Psoas muscle (tissue), 8 donors: Measurements from ENCODE around the gene PPP1R18. TPM values are rescaled to one million over a fixed set of nuclear protein-coding genes. Genes with fewer than 3 reads are reported as not detected.

ENCODE experiments used
- ATAC-seq, 4 donors: fragments of 200-7000 bp; cut with Tn5 transposase; one replicate each; pipeline ENCODE4 v1.9.1; 2020; ENCODE audit warnings: moderate library complexity in 3 of 4, mild to moderate bottlenecking in 2 of 4
- DNase-seq, 2 donors: peaks; one replicate each; pipeline ENCODE4 v3.0.0-alpha.2; 2020
- H3K27ac ChIP-seq: fragments of 200-600 bp; one replicate; pipeline ENCODE4 v1.8.0; 2022
- H3K27me3 ChIP-seq, 3 donors: fragments of 200-600 bp in 1 of 3; one replicate each; pipeline versions ENCODE4 v1.6.1 to v1.8.0; 2013 to 2022; ENCODE audit warnings: low read length in 2 of 3, mild to moderate bottlenecking in 2 of 3, moderate library complexity in 1 of 3; ENCODE audit not compliant: insufficient read depth in 3 of 3
- H3K36me3 ChIP-seq, 2 donors: fragments of 200-600 bp in 1 of 2; one replicate each; pipeline versions ENCODE4 v1.6.1 to v1.8.0; 2013 to 2022; ENCODE audit warnings: low read depth in 1 of 2, mild to moderate bottlenecking in 1 of 2, moderate library complexity in 1 of 2; ENCODE audit not compliant: insufficient read depth in 1 of 2
- H3K4me1 ChIP-seq: fragments of 200-600 bp; one replicate; pipeline ENCODE4 v1.8.0; 2022
- H3K4me3 ChIP-seq: fragments of 200-600 bp; one replicate; pipeline ENCODE4 v1.8.0; 2022; ENCODE audit warnings: mild to moderate bottlenecking
- H3K9me3 ChIP-seq: fragments of 200-600 bp; one replicate; pipeline ENCODE4 v1.8.0; 2022
- CTCF ChIP-seq: fragments of 200-600 bp; IDR thresholded peaks from one replicate; pipeline ENCODE4 v1.8.0; 2022; ENCODE audit warnings: antibody characterized with exemption
- WGBS, 3 donors: extraction: QIAGEN DNeasy Blood & Tissue Kit; methylation state at CpG; one replicate each; pipeline versions ENCODE4 v1.1.6 to v1.1.7; 2013; 5-methylcytosine and 5-hydroxymethylcytosine counted together
- intact Hi-C, 2 donors: fragments of 100-400 bp; cut with DNase I; formaldehyde crosslinking; loops; one replicate each; pipeline versions ENCODE4 v1.11.0 to v1.14.2; 2022
- polyA plus RNA-seq, 3 donors: library from polyadenylated mRNA; stranded (reverse); fragments of 200-250 nt; gene quantifications; one replicate each; pipeline ENCODE4 v1.2.3, GENCODE V29; 2013
- total RNA-seq, 4 donors: library from RNA; stranded (reverse); fragmentation: NEBNext Ultra II Directional in 2 of 4; extraction: Animal tissue kit (Norgen Biotek cat#: 25700) in 2 of 4; gene quantifications; one replicate each; pipeline versions ENCODE4 v1.2.1 to v1.2.4, GENCODE V29; 2021 to 2023
- donor health status: healthy with polysubstance abuse.
- donor health status: DM: no; HTN: no; CAD: no; lungs with moderate emphysema.
- donor health status: Bipolar disorder and iron deficiency.
- donor health status: healthy.
- donor health status: DM: yes; HTN: yes; CAD: no.
- donor health status: DM: no; HTN: no; CAD: no.
- donor health status: DM: no; HTN: no; CAD: no.
- donor health status: DM: yes; HTN: yes; CAD: no.

Gene PPP1R18
- total and polyA plus RNA-seq, 7 donors, result 6.7 to 39.7 (median 15.6) TPM

DNA sequence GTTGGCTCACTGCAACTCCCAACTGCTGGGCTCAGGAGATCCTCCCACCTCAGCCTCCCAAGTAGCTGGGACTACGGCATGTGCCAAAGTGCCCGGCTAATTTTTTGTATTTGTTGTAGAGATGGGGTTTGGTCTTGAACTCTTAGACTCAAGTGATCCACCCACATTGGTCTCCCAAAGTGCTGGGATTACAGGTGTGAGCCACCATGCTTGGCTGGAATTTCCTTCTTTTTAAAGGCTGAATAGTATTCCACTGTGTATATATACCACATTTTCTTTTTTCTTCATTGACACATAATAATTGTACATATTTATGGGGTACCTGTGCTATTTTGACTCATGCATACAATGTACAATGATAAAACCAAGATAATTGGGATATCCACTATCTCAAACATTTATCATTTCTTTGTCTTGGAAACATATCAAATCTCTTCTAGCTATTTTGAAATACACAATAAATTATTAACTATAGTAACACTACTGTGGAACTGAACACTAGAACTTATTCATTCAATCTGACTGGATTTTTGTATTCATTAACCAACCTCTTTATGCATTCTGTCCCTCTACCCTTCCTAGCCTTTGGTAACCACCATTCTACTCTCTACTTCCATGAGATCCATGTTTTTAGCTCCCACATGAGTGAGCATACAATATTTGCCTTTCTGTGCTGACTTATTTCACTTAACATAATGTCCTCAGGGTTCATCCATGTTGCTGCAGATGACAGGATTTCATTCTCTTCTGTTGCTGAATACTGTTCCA, 22.8 kb upstream of the PPP1R18 start:
- no peak for DNase-seq
- Histone ChIP-seq H3K4me1 (no peaks in the 10 kb centered on the region), H3K27me3 (no peaks in the 10 kb centered on the region), H3K27ac (no peak overlapping the region), H3K36me3 (peaks cover 0 to 77% of the 10 kb centered on the region in 2 donors), H3K9me3 (no peaks in the 10 kb centered on the region), H3K4me3 (no peak overlapping the region)
- intact Hi-C loops, result no loop called here
- no peak for TF ChIP-seq CTCF
- no peak for ATAC-seq
- WGBS, 3 donors, result 95 to 100% (median 98%) methylated on average over 2 of the region's 2 CpGs

DNA sequence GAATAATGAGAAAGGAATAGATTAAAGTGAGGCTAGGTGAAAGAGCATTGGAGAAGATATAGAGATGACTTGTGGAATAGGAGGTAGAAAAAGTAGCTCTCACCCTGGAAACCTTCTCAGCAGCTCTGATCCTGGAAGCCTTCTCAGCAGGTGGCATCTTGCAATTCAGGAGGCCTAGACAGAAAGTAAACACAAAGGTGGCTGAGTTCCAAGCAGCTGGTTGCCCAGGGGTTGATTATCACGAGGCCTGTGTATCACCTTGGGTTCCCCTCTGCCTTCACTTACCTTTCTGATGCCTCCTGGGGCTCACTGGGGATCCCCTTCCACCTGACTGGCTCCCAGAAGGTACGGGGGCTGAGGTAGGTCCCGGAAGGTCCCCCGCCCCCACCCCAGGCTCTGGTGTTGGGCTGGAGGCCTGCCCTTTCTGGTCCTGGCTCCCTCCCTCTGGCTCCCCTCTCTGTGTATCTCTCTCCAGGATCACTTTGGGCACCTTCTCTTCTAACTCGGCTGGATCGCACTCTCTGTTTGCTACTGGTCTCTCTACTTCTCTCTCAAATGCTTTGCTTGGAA, 20.9 kb upstream of the PPP1R18 start:
- Histone ChIP-seq H3K9me3 (no peaks in the 10 kb centered on the region), H3K27ac (no peak overlapping the region), H3K4me3 (no peak overlapping the region), H3K4me1 (no peaks in the 10 kb centered on the region), H3K36me3 (peaks cover 0 to 76% of the 10 kb centered on the region in 2 donors), H3K27me3 (no peaks in the 10 kb centered on the region)
- intact Hi-C loops, result no loop called here
- no peak for TF ChIP-seq CTCF
- DNase-seq, result no peak
- no peak for ATAC-seq
- 58 to 72% (median 68%) methylated on average over 6 of the region's 6 CpGs for WGBS, 3 donors

DNA sequence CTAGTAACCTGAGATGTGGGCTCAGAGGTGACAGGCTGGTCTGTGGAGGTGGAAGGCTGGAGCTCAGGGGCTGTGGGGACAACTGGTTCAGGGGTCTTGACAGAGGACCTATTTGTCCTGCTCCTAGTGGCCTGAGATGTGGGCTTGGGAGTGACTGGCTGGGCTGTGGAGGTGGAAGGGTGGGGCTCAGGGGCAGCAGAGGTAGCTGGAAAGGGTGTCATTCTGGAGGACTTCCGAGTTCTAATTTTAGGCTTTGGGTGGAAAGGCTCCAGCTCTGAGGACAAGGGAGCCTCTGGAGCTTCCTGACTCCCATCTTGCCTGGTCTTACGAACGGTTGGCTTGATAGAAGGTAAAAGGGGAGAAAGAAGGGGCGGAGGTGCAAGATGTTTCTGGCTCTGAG, 19.2 kb upstream of the PPP1R18 start:
- Histone ChIP-seq H3K27ac (no peak overlapping the region), H3K4me3 (no peak overlapping the region), H3K36me3 (peaks cover 0 to 74% of the 10 kb centered on the region in 2 donors), H3K9me3 (no peaks in the 10 kb centered on the region), H3K27me3 (no peaks in the 10 kb centered on the region), H3K4me1 (no peaks in the 10 kb centered on the region)
- DNase-seq, result no peak
- TF ChIP-seq CTCF, result no peak
- 44 to 59% (median 50%) methylated on average over 4 of the region's 4 CpGs for WGBS, 3 donors
- ATAC-seq, result peak; percentile 64 to 94 (median 86)
- intact Hi-C loops, result no loop called here

DNA sequence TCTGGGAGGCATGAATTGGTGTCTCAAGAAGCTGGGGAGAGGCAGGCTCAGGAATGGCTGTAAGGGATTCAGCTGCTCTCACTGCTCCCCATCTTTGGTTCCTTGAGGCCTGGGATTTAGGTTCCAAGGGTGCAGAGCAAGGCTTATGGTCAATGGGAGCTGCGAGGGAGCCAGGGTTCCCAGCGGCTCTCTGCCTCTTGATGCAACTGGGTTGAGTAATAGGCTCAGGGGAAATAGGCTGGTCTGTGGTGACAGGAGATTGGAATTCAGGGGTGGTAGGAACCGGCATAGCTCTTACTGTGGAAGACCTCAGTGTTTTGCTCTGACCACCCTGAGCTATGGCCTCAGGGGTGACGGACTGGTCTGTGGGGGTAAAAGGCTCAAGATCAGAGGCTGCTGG, 17.4 kb upstream of the PPP1R18 start:
- Histone ChIP-seq H3K27ac (no peak overlapping the region), H3K36me3 (peaks cover 0 to 74% of the 10 kb centered on the region in 2 donors), H3K9me3 (no peaks in the 10 kb centered on the region), H3K27me3 (no peaks in the 10 kb centered on the region), H3K4me1 (no peaks in the 10 kb centered on the region), H3K4me3 (no peak overlapping the region)
- no peak for ATAC-seq
- DNase-seq, result no peak
- no peak for TF ChIP-seq CTCF
- intact Hi-C loops, result no loop called here
- 92 to 93% (median 93%) methylated on average over 4 of the region's 4 CpGs for WGBS, 3 donors
